A673 (cell line): ENCODE measurements around the gene NPAS2.

ENCODE experiments used
- CTCF ChIP-seq: fragments of 300-800, 200-600 bp; sonication (generic); conservative IDR thresholded peaks from 2 replicates; pipeline ENCODE4 v1.5.1; 2017; ENCODE audit warnings: low read depth, mild to moderate bottlenecking, antibody characterized with exemption, low read length, moderate library complexity, mixed read lengths
- EZH2 ChIP-seq: fragments of 200-600 bp; sonication (generic); IDR thresholded peaks from 2 replicates; pipeline ENCODE4 v1.6.1; 2017; ENCODE audit warnings: borderline replicate concordance, low read depth, mild to moderate bottlenecking, mixed read lengths, antibody characterized with exemption, low read length; ENCODE audit not compliant: poor library complexity, severe bottlenecking

DNA sequence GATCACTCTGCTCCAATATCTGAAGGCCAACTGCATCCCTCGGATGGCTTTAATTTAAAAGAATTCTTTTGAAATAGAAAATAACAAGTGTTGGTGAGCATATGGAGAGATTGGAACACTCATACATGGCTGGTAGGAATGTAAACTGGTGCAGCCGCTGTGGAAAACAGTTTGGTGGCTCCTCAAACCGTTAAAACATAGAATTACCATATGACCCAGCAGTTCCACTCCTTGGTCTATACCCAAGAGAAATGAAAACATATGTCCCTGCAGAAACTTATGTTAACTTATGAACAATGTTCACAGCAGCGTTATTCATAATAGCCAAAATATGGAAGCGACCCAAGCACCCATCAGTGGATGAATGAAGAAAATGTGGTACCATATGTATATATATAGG is 60.1 kb downstream of the NPAS2 start:
- TF ChIP-seq EZH2 (no peak), CTCF (no peak)
